ENCODE data around the gene TMPRSS15.

GRCh38 chr21:18354947-18355346, 48.6 kb downstream of the TMPRSS15 start:
- TF ChIP-seq ATF4 (CRISPR knock-in tag; IDR thresholded peaks at IDR 0.05) (no peak), STAT5A (IDR thresholded peaks at IDR 0.05; ENCODE audit: borderline replicate concordance, low read length) (no peak), NBN (IDR thresholded peaks at IDR 0.05; ENCODE audit: low read depth) (no peak), NCOR1 (IDR thresholded peaks at IDR 0.05) (no peak), COPS2 (conservative IDR thresholded peaks at IDR 0.05) (no peak), POLR2A (conservative IDR thresholded peaks at IDR 0.05) (no peak), SIN3A (IDR thresholded peaks at IDR 0.05; ENCODE audit: borderline replicate concordance in 2 of 2, control insufficient read depth in 1 of 2, low read depth in 2 of 2, low read length in 2 of 2) (no peak), HOMEZ (CRISPR knock-in tag; IDR thresholded peaks at IDR 0.05) (no peak), TAF1 (IDR thresholded peaks at IDR 0.05; ENCODE audit: control insufficient read depth, extremely low read depth, insufficient read depth, low read length, severe bottlenecking) (no peak), CTCF (IDR thresholded peaks at IDR 0.05 in 2 of 3, conservative IDR thresholded peaks at IDR 0.05 in 1 of 3; ENCODE audit: insufficient read depth in 2 of 3, low read depth in 1 of 3, low read length in 3 of 3) (no peak), CBFB (CRISPR knock-in tag; IDR thresholded peaks at IDR 0.05) (no peak), CBX5 (IDR thresholded peaks at IDR 0.05; ENCODE audit: borderline replicate concordance, low read depth) (no peak)

Data from K562 (cell line).